CD4-positive, alpha-beta T cell treated with Interleukin-17A for 4 hours (primary cell): ENCODE data around the gene FAM186B.
A peak's percentile ranks its signal among the peaks of the same experiment; 100 is the strongest.

ENCODE experiments used
- DNase-seq: peaks from one replicate; pipeline ENCODE4 v3.0.0-alpha.2; 2020; ENCODE audit warnings: mixed read lengths

FAM186B gene

GRCh38 chr12:49604856-49605255, 583 bp downstream of the FAM186B start:
- no peak for DNase-seq

DNA sequence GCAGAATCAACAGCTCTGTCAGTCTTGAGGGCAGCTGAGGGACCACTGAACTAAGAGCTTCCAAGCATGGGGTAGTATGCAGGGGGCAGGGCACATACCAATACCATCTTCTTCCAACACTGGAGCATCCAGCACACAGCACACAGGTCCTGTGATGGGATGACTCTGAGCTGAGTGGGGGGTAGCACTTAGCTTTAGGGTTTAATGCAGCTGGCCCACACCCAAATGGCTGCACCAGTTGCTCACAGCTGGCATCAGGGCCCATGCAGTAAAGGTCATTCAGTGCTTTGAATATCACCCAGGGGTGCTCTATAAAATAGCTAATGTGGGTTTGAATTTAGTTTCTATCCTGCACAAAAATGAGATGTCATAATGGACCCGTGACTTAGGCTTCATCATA, 1.7 kb downstream of the FAM186B start:
- no peak for DNase-seq

GRCh38 chr12:49599961-49600360, 5.5 kb downstream of the FAM186B start:
- no peak for DNase-seq

- no peak for DNase-seq
These were observed 6.9 kb downstream of the FAM186B start for GRCh38 chr12:49598527-49598926.

DNA sequence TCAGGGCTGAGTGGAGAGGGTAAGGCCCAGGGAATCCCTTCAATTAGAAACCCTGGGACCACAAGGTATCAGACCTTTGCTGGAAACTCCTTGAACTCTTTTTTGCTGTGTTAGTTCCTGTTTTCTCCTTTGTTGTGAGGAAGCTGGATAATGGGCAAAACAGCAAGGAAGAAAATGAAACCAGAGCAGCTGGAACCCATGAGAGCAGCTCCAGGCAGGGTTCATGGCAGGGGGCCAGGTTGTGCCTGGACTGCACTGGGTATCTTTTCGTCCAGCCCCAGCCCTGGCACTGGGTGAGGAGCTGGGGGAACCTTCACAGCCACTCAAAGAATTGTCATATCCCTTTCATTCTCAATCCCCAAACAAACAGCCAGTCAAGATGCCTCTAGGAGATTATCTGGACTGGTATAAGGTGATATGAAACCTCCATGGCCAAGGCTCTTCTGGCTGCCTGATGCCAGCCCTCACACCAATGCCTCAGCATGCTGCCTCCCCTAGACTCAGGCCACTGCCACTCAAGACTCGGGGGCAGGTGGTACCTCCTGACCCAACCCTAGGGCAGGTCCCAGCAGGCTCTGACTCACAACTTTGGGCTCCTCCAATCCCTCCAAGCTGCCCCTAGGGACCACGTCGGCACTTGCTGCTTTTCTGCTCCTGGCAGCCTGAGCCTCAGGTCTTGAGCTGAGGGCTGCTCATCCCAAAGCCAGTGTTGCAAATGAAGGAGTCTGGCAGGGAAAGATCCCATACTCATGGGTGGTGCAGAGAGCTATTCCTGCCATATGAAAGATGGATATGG, 16.5 kb downstream of the FAM186B start:
- DNase-seq: no peak

DNA sequence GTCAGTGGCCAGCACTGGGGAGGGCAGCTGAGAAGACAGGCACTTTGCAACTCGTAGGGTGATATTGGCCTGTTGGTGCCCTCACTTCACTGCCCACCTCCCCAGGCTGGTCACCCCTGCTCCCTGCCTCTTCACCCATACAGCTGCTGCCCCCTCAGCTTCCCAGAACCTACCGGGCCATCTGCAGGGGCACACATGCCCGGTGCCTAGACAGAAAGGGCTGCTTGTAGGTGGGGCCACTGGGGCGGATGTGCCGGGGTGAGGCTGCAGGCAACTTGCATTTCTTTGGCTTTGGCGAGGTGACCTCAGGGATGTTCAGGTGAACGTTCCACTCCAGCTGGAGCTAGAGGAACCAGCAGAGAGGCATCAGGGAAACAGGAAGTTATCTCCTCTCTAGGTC, 17.2 kb downstream of the FAM186B start:
- DNase-seq: no peak

- no peak for DNase-seq
These were observed 18.1 kb downstream of the FAM186B start for GRCh38 chr12:49587174-49587908.

DNA sequence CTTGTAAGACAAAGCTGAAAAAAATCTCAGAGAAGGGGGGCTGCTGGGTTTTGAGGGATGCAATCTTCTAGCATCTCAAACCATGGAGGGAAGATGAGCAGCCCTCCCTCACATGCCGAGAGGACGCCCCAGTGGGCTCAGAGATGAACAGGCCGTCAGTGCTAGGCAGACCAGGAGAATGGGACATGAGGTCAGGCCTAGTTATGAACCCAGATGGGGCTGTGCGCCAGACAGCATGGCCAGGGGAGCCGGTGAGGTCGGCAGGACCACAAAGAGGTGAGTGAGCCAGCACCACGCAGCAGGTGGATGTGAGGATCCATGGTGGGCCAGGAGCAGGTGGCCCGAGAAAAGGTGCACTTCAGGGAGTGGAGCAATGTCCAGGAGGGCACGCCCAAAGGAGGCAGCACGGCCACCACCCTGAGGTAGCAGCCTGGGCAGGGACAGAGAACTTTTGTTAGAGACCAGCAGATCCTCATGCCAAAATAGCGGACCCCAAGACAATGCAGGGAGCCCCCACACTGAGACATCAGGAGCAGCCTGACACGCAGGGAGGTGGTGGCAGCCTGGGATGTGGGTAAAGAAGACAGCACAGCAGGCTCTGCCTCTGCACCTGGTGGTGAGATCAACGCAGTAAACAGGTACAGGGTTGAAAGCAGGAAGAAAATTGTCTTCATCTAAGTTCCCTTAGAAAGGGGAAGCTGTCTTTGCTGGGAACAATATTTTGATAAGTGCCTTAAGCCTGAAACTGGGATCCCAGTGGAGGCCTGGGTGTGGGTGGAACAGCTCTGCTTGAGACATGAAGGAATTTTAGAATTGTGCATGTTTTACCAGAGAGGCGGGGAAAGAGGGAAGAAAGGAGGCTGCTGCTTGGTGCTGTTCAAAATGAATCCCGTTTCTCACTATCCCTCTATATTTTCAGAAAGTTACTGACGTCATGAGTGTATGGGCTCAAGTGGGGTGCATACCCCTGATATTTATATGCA, 19.7 kb downstream of the FAM186B start:
- DNase-seq: no peak

GRCh38 chr12:49584591-49584990, 20.8 kb downstream of the FAM186B start:
- no peak for DNase-seq

DNA sequence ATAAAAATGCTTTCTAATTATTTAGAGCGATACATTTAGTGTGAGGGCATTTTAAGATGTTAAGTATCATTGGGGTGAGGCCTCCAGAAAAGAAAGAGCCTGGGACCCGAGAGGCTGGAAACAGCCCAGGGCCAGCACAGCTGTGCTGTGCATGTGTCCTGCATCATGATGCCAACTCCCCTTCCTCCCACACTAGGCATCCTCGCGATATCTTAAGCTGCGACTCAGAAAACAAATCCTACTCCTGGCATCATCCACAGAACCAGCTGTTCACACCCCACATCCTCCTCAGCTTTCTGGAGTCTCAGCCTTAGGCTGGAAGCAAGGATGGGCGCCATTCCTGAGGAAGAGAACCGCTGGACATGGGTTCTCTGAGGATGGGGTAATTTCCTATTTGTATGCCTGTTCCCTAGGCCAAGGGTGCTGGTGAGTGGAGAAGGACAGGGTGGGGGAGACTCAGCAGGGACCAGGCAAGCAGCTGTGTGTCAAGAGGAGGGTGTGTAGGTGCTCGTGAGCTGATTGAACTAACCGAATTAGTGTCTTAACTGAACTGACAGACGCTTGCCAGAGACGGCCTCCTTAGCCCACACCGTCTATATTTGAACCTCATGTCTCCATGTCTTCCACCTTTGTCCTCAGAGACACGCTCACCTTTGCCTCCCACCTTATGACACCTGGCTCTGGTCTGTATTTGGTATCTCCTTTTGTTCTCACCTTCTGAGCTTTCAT, 21.9 kb downstream of the FAM186B start:
- DNase-seq: no peak

- DNase-seq: no peak
These were observed 22.6 kb downstream of the FAM186B start for GRCh38 chr12:49582850-49583249.

GRCh38 chr12:49582201-49582600, 23.2 kb downstream of the FAM186B start:
- no peak for DNase-seq

DNA sequence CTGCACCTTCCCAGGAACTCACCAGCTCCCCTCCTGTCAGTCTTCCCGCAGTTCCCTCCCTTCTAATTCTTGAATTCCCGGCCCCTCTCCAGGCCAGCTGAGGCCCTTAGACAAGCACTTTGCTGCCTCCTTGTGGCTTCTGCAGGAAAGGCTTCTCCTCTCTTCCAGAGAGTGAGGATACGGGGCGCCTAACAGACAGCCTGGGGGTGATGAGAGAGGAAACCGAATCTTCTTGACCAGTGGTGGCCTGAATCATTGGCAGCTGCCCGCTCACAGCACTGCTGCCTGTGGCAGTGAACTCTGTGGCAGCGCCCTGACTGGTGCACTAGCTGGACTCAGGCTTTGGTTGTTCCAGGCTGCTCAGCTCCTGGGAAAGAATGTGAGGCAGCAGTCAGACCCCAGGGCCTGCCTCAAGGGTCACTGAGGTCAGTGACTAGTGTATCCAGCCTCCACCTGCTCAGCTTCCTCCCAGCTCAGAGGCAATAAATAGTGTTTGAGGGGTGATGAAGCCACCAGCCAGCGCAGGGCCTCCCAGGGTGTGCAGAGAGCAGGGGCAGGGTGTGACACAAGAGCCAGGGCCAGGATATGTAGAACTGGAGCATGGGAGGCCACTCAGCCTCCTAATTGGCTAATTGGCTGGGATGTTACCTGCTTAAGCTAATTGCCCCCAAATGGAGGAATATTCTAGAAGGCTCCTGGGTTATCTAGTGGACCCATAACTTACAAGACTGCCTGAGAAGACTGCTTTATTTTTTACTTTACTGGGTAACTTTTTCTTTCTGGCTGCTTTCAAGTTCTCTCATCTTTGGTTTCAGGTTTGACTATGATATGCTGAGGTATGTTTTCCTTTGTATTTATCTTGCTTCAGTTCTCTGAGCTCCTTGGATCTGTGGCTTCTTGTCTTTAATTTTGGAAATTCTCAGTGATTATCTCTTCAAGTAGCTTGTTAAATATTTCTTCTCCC, 24.6 kb downstream of the FAM186B start:
- DNase-seq: peak; percentile 71

DNA sequence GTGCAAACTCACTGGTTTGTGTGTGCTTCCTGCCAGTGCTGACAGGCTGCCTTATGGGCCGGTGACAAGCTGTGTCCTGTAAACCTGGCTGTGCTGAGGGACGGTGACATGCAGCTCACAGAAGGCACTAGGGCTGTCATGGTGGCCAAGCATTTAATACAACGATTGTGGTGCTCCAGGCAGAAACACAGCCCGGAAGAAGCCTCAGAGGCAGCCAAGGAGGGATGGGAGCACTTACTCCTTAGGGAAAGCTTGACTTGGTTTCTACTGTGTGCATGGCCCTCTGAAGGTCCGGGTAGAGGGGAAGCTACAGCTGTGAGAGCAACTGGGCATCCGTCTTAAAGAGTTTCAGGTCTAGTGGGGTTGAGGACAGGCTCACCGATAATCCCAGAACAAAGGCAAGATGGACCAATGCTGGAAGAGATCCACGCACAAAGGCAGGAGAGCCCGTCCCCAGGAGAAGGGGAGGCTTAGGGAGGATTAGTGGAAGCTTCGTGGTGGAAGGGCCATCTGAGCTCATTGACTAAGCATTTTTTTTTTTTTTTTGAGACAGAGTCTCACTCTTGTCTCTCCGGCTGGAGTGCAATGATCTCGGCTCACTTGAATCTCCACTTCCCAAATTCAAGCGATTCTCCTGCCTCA, 26.8 kb downstream of the FAM186B start:
- no peak for DNase-seq

- DNase-seq: no peak
These were observed 27.7 kb downstream of the FAM186B start for GRCh38 chr12:49577589-49578315.

- DNase-seq: no peak
These were observed 36.8 kb downstream of the FAM186B start for GRCh38 chr12:49568442-49569162.

DNA sequence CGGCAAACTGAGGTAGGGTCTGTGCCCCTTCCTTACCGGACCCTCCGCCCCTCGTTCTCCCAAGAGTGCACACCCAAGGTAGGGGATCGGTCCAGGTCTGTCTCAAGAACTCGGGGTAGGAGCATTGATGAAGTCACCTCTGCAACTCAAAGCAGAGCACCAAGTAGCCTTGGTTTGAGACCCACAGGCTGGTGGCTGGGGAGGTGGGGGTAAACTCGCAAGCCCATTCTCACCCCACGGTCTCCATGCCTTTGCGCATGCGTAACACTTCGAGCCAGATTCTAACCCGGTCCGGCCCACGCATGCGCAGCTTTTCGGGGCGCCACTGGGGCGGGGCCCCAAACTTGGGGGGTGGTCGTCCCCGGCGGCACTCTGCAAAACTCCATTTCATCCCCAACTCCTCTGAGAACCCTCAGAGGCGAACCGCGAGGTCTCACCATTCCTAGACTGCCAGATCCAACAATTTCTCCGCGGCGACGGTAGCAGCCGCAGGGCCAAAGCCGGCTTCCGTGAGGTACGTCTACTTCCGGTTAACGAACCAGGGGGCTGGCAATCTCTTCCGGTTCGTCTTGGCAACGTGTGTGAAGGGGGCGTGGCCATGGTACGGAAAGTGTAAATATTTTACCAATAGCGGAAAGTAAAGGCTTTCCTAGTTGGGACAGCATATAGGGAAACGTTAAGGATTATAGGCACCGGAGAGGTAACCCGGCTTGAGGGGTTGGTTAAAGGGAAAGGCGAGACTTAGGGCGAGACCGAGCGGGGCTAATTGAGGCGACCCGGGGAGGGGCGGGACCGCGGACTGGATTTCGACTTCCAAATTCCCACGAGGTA, 37.6 kb downstream of the FAM186B start, which contains the start of gene MCRS1:
MCRS1 (minus strand) TSS at position 532 of the 831 bp plus-strand sequence. CDS start 1,411 bp downstream, outside the sequence.
- peak; percentile 93 for DNase-seq

GRCh38 chr12:49567302-49567610, 38.2 kb downstream of the FAM186B start:
- DNase-seq: no peak
